Measurements from ENCODE around the gene GNB1.
"Not testable (repeated sequence)": the region's sequence is repeated elsewhere in the genome, so short reads cannot be mapped to it uniquely, and the experiment has no call there.

The GNB1 gene

DNA sequence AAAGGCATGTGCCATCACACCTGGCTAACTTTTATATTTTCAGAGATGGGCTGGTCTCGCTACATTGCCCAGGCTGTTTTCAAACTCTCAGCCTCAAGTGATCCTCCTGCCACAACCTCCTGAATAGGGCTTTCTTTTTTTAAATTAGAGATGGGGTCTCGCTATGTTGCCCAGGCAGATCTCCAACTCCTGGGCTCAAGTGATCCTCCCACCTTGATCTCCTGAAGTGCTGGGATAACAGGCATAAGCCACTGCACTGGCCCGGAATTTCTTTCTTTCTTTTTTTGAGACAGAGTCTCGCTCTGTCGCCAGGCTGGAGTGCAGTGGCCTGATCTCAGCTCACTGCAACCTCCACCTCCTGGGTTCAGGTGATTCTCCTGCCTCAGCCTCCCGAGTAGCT lies 34.7 kb downstream of the GNB1 start:
- DNase-seq: not testable (repeated sequence)

GRCh38 chr1:1853593-1854257 lies 37.2 kb downstream of the GNB1 start:
- no peak for DNase-seq

DNA sequence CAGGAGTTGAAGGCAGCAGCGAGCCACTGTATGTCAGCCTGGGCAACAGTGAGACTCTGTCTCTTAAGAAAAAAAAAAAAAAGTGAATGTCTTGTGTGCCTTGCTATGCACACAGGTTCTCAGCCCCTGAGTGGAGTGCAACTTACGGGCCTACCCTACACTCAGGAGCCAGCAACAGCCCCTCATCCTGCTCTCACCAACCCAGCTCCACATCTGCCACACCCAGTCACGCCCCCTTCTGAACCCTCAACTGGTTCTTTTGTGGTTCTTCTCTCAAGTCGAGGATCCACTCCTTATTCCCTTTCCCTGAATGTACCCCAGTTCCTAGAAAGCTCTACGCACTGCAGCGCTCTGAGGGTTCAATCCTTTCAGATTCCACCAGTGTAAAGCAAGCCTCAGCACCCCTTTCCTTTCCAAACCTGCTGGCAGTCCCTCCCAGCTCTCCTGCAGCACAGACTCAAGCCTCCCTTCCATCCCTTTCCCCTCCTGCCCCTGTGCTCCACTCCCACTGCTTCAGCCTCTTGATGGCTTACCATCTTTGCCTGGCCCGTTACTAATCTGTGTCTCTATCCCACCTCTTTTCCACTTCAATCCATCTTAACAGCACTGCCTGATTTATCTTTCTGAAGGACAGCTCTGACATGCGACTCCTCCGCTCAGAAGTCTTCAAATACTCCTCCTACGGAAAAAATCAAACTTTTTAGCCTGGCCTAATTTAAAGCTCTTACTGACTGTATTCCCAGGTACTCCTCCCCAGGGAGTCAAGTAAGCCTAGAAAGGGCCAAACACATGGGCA lies 38.1 kb downstream of the GNB1 start:
- no peak for DNase-seq

DNA sequence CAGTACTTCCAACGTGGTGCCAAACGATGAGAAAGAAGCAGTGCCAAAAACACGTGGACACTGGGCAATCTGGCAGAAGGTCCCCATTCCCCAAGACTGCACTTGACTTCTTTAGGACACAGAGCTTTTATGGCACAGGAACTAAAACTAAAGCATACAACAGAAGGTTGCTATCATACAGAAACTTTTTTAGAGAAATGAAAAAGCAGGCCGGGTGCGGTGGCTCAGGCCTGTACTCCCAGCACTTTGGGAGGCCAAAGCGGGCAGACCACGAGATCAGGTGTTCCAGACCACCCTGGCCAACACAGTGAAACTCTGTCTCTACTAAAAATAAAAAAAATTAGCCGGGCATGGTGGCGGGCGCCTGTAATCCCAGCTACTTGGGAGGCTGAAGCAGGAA lies 43.0 kb downstream of the GNB1 start:
- no peak for DNase-seq

- DNase-seq: no peak
Observed at GRCh38 chr1:1847061-1847850, 43.6 kb downstream of the GNB1 start.

GRCh38 chr1:1846386-1846918 lies 44.4 kb downstream of the GNB1 start:
- no peak for DNase-seq

DNA sequence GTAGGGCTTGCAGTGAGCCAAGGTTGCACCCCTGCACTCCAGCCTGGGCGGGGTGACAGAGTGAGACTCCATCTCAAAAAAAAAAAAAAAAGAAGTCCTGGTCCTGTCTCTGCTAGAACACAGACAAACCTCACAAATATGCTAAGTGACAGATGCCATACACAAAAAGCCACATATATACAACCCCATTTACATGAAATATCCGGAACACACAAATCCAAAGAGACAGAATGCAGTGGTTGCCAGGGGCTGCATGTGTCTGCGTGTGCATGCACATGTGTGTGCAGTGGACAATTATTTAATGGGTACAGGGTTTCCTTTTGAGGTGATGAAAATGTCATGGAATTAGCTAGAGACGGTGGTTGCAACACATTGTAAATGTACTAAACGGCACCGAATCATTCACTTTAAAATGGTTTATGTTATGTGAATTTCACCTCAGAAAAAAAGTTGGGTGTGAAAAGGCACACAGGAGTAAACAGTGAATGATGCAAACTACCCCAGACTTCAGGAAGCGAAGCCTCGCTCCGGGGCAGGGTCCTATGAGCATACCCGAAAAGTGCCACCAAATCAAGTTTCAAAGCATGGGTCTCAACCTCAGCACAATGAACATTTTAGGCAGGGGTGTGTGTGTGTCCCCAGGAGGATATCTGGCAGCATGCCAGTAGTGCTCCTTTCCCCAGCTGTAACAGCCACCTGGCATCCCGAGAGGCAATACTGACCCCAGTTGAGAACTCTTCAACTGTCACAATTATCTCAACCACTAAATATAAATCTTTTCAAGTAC lies 48.3 kb downstream of the GNB1 start:
- no peak for DNase-seq

DNA sequence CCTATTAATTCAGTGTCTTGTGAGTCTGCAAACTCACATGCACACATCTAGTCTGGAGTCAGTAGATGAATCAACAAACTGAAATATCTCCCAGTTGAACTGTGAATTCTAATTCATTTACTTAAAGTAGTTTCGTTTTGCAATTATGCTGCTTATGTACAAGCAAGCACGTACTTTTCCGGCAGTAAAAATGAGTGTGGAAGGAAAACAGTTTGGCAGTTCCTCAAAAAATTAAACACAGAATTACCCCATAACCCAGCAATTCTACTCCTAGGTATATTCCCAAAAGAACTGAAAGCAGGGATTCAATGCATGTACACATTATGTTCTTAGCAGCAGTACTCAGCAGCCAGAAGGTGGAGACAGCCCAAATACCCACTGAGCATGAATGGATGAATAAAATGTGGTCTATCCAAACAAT lies 49.3 kb downstream of the GNB1 start:
- no peak for DNase-seq

DNA sequence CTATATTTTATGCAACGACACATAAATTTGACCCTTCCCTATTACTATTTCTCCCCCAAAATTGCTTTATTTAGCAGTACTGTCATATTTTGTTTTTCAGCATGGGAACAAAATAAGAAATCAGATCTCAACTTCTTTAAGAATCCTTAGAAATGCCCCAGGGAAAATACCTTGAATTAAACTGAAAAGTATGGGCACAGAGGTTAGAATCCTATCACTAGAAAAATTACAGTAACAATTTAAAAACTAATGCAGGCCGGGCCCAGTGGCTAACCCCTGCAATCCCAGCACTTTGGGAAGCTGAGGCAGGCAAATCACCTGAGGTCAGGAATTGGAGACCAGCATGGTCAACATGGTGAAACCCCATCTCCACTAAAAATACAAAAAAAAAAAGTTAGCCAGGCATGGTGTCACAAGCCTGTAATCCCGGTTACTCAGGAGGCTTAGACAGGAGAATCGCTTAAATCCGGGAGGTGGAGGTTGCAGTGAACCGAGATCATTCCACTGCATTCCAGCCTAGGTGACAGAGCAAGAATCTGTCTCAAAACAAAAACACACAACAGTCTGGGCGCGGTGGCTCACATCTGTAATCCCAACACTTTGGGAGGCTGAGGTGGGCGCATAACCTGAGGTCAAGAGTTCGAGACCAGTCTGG lies 51.4 kb downstream of the GNB1 start:
- no peak for DNase-seq

- DNase-seq: no peak
Observed at GRCh38 chr1:1836119-1836518, 54.8 kb downstream of the GNB1 start.

- no peak for DNase-seq
Observed at GRCh38 chr1:1835546-1835945, 55.3 kb downstream of the GNB1 start.

DNA sequence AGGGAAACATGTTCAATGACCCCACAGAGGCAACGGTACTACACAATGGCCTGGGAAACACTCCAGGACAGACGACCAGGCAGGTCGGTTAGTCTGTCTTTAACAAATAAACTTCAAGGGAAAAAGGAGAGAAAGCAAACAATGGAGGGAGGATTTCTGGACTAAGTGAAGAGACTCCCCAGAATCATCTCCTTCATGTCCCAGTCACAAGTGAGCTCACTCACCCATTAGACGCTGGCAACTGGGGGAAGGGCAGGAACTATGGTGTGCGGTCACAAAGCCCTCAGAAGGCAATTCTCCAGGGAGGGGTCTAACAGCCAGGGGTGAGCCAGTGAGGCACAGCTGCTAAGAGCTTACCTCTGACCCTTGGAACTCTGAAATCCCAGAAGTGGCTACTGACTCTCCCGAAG lies 57.0 kb downstream of the GNB1 start:
- no peak for DNase-seq

DNA sequence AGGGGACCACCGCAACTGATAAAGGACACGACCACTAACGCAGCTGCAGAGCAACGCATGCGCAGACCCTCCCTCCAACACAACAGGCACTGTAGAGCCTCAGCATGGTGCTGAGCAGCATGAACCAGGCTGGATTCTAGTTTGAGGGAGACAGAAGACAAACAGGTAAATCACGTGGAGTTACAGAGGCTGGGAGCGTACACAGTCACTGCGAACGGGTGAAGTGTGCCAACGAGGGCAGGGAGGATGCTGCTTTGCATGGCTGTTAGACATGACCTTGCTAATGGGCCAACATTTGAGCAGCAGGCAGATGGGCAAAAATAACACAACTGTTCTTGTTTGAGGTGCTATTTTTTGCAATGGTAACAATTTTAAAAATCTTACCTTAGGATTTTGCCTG lies 57.4 kb downstream of the GNB1 start:
- DNase-seq: no peak

DNA sequence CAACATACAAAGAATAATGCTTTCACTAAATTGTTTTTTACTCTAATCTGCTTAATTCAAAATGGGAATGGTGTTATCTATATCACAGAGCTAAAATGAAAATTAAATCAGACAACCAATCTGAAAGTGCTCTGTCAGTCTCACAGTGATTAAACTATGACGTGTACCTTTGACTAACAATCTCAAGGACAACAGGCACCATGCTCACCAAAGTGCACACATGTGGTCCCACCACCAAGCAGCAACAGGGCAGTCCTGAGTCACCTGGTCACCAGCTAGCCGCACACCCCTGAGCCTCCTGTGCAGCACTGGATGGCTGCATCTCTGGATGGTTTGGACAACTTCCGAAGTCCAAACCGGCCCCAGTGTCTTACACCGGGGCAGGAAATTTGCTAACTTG lies 58.1 kb downstream of the GNB1 start:
- DNase-seq: no peak

GRCh38 chr1:1832166-1832565 lies 58.7 kb downstream of the GNB1 start:
- DNase-seq: no peak

DNA sequence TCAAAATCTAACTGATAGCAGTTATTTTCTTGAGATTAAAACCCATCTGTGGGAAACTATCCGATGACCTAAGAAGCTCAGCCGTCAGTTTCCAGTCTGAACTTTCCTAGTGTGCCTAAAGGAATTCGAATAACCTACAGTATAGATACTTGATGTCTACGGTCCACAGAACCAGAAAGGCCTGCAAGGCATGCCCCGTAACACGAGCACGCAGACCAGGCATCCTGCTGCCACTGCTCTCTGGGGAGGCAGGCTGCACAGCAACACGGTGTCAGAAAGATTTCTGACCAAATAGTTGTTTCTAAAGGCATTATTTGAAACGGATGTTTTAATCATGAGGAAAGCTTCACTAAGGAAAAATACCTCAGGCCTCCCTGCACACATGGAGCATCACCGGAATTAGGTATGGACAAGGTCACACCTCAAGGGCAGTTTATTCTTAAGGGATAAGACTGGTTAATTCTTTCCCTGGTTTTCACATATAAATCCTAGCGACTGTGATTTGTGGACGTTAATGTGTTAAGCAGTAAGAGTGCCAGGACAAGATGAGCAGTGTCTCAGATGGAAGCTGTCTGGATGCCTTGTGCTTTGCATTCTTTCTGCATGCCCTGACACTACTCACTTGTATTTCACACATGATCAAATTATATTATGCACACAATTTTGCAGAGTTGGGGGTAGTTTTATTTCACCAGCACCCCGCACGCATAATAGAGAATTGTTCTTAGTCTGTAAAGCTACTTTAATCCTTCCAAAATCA lies 63.6 kb downstream of the GNB1 start:
- DNase-seq: no peak

- DNase-seq: peak; percentile 23
Observed at GRCh38 chr1:1826356-1827088, 64.4 kb downstream of the GNB1 start.

DNA sequence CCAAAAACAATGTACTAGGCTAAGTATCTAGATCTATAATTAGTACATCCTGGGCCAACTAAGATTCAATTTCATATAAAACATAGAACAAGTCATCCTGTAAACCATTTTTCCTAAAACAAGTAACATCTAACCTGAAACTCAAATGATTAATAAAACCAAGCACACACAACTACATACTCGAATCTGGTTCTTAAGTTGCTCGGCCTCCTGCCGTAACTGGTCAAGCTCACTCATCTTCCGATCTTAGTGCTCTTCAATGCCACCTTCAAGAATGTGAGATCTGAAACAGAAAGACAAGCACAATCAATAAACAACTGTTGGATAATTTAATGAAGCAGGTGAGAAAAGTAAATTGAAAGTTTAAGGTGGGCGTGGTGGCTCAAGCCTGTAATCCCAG lies 65.7 kb downstream of the GNB1 start:
- DNase-seq: peak; percentile 48

GRCh38 chr1:1819762-1820161 lies 71.1 kb downstream of the GNB1 start:
- no peak for DNase-seq

- no peak for DNase-seq
Observed at GRCh38 chr1:1817221-1817620, 73.7 kb downstream of the GNB1 start.

Data from activated CD4-positive, alpha-beta T cell treated with anti-CD3 and anti-CD28 coated beads, Interleukin-2, Interleukin-6, amounts not matched to agents 100 ng/mL and 50 ng/mL, durations not matched to agents 16 hours and 8 hours (primary cell).